ENCODE results near the gene UBE2M.

GRCh38 chr19:58552655-58553054 lies 5.8 kb downstream of the UBE2M start:
- TF ChIP-seq CTCF (IDR thresholded peaks at IDR 0.05) (no peak), POLR2A (IDR thresholded peaks at IDR 0.05) (no peak)
